A549 (cell line): ENCODE measurements around the gene BORCS6. TPM values are rescaled to one million over a fixed set of nuclear protein-coding genes. Genes with fewer than 3 reads are reported as not detected.

Source experiments
- ATAC-seq, 2 experiments: fragments of 200-7000 bp in 1 of 2; fragments of >200 bp in 1 of 2; cut with Nextera tagmentation in 1 of 2; cut with Tn5 transposase in 1 of 2; 3 replicates each; pipeline versions ENCODE4 v1.8.0 to v1.9.1; 2018 to 2020; ENCODE audit warnings: mild to moderate bottlenecking in 1 of 2, moderate library complexity in 1 of 2
- CTCF ChIA-PET: fragments of 300-600 bp; sonication (Branson Sonifier 250); formaldehyde crosslinking; extraction: SDS; loops from one replicate; lab custom pipeline; 2021; ENCODE audit warnings: antibody characterized with exemption, inconsistent platforms; lab: Yijun Ruan, JAX
- POLR2A ChIA-PET: fragments of 350-600 bp; formaldehyde crosslinking; extraction: SDS; loops from one replicate; lab custom pipeline; 2021; ENCODE audit warnings: antibody characterized with exemption, inconsistent platforms; lab: Yijun Ruan, JAX
- DNase-seq, 2 experiments: peaks; one replicate each; pipeline versions ENCODE4 v3.0.0 to v3.0.0-alpha.2; 2011 to 2016; ENCODE audit warnings: low read depth in 1 of 2, low spot score in 1 of 2
- FAIRE-seq: peaks from 2 replicates; lab custom pipeline; 2011; peaks lifted over from hg19 to GRCh38; lab: Jason Lieb, UNC
- H3K27ac ChIP-seq, 2 experiments: fragments of >200 bp; sonication (Bioruptor Twin); formaldehyde crosslinking; 3 replicates each; pipeline ENCODE4 v1.5.1; 2016 to 2017
- H3K4me1 ChIP-seq: fragments of >200 bp; sonication (Bioruptor Twin); formaldehyde crosslinking; 3 replicates; pipeline ENCODE4 v1.6.1; 2016
- H3K4me2 ChIP-seq: fragments of >200 bp; sonication (Bioruptor Twin); formaldehyde crosslinking; 3 replicates; pipeline ENCODE4 v1.6.1; 2016
- H3K4me3 ChIP-seq: fragments of >200 bp; sonication (Bioruptor Twin); formaldehyde crosslinking; 3 replicates; pipeline ENCODE4 v1.5.1; 2016
- H3K9me3 ChIP-seq: fragments of >200 bp; sonication (Bioruptor Twin); formaldehyde crosslinking; 3 replicates; pipeline ENCODE4 v1.6.1; 2016
- CBX2 ChIP-seq: fragments of 200-600 bp; sonication (generic); IDR thresholded peaks from 2 replicates; pipeline ENCODE4 v1.6.1; 2016; ENCODE audit warnings: low read depth, mild to moderate bottlenecking, borderline replicate concordance
- CEBPB ChIP-seq, 2 experiments: fragments of >200 bp in 1 of 2; sonication (Bioruptor Twin) in 1 of 2; formaldehyde crosslinking in 1 of 2; IDR thresholded peaks; 2 replicates each; pipeline ENCODE4 v1.6.1; 2012 to 2016
- CHD2 ChIP-seq: fragments of 150-350 bp; IDR thresholded peaks from 2 replicates; pipeline ENCODE4 v1.6.1; 2014; ENCODE audit warnings: low read length; ENCODE audit not compliant: partially characterized antibody
- CTCF ChIP-seq: fragments of >200 bp; sonication (Bioruptor Twin); formaldehyde crosslinking; IDR thresholded peaks from 3 replicates; pipeline ENCODE4 v1.5.1; 2016
- E2F6 ChIP-seq: IDR thresholded peaks from 2 replicates; pipeline ENCODE4 v1.6.1; 2012; ENCODE audit warnings: low read depth, borderline replicate concordance
- EHMT2 ChIP-seq: fragments of 200-600 bp; sonication (generic); IDR thresholded peaks from 2 replicates; pipeline ENCODE4 v1.6.1; 2016; ENCODE audit warnings: antibody characterized with exemption, low read depth, mild to moderate bottlenecking, moderate library complexity
- EP300 ChIP-seq, 2 experiments: fragments of >200 bp; sonication (Bioruptor Twin); formaldehyde crosslinking; IDR thresholded peaks; 2 replicates in 1 of 2; 3 replicates in 1 of 2; pipeline ENCODE4 v1.6.1; 2016 to 2017
- ESRRA ChIP-seq: fragments of 150-350 bp; IDR thresholded peaks from 2 replicates; pipeline ENCODE4 v1.6.1; 2014; ENCODE audit warnings: mild to moderate bottlenecking, low read length, borderline replicate concordance
- FOSL2 ChIP-seq, 2 experiments: fragments of 450-650 bp in 1 of 2; fragments of >200 bp in 1 of 2; sonication (Bioruptor Twin) in 1 of 2; formaldehyde crosslinking; IDR thresholded peaks; 2 replicates each; pipeline versions ENCODE4 v1.5.0 to v1.6.1; 2016 to 2020; ENCODE audit warnings: mild to moderate bottlenecking in 1 of 2, moderate library complexity in 1 of 2
- GATA3 ChIP-seq: IDR thresholded peaks from 2 replicates; pipeline ENCODE4 v1.6.1; 2012; ENCODE audit warnings: borderline replicate concordance
- HDAC2 ChIP-seq: fragments of 200-600 bp; sonication (generic); IDR thresholded peaks from 2 replicates; pipeline ENCODE4 v1.6.1; 2016
- HES2 ChIP-seq: fragments of >200 bp; sonication (Bioruptor Twin); formaldehyde crosslinking; IDR thresholded peaks from 2 replicates; pipeline ENCODE4 v1.6.1; 2016
- HEYL ChIP-seq: fragments of 250-450 bp; sonication (Bioruptor Pico); IDR thresholded peaks from 2 replicates; pipeline ENCODE4 v1.8.0; 2021; ENCODE audit warnings: mild to moderate bottlenecking, moderate library complexity
- HMGXB4 ChIP-seq: fragments of 250-450 bp; sonication (Bioruptor Pico); IDR thresholded peaks from 2 replicates; pipeline ENCODE4 v1.5.0; 2021; ENCODE audit warnings: mild to moderate bottlenecking, moderate library complexity, borderline replicate concordance
- HOXA7 ChIP-seq: fragments of 250-450 bp; sonication (Bioruptor Pico); IDR thresholded peaks from 2 replicates; pipeline ENCODE4 v1.5.0; 2020; ENCODE audit warnings: mild to moderate bottlenecking, moderate library complexity
- HOXB13 ChIP-seq: fragments of 250-450 bp; sonication (Bioruptor Pico); IDR thresholded peaks from 2 replicates; pipeline ENCODE4 v1.5.0; 2020; ENCODE audit warnings: low read depth, mild to moderate bottlenecking, moderate library complexity
- HOXB5 ChIP-seq: fragments of 250-450 bp; sonication (Bioruptor Pico); IDR thresholded peaks from 2 replicates; pipeline ENCODE4 v1.5.0; 2020; ENCODE audit warnings: mild to moderate bottlenecking, moderate library complexity
- JUNB ChIP-seq: fragments of >200 bp; sonication (Bioruptor Twin); formaldehyde crosslinking; IDR thresholded peaks from 2 replicates; pipeline ENCODE4 v1.6.1; 2016
- MAFK ChIP-seq: fragments of 450-650 bp; IDR thresholded peaks from 2 replicates; pipeline ENCODE4 v1.6.1; 2014; ENCODE audit not compliant: partially characterized antibody
- PBX3 ChIP-seq: IDR thresholded peaks from 2 replicates; pipeline ENCODE4 v1.6.1; 2012
- RAD21 ChIP-seq, 2 experiments: fragments of >200 bp in 1 of 2; sonication (Bioruptor Twin) in 1 of 2; formaldehyde crosslinking in 1 of 2; IDR thresholded peaks in 1 of 2; conservative IDR thresholded peaks in 1 of 2; 2 replicates in 1 of 2; 3 replicates in 1 of 2; pipeline ENCODE4 v1.6.1; 2012 to 2018; ENCODE audit warnings: inconsistent platforms in 1 of 2
- REST ChIP-seq: fragments of 200-600 bp; sonication (generic); IDR thresholded peaks from 2 replicates; pipeline ENCODE4 v1.6.1; 2016; ENCODE audit warnings: antibody characterized with exemption, mild to moderate bottlenecking, moderate library complexity
- SMC3 ChIP-seq: fragments of >200 bp; sonication (Bioruptor Twin); formaldehyde crosslinking; IDR thresholded peaks from 3 replicates; pipeline ENCODE4 v1.6.1; 2018; ENCODE audit warnings: inconsistent platforms
- SREBF2 ChIP-seq: fragments of 450-650 bp; IDR thresholded peaks from 2 replicates; pipeline ENCODE4 v1.6.1; 2014; ENCODE audit warnings: mild to moderate bottlenecking, moderate library complexity
- ZC3H11A ChIP-seq: fragments of 450-650 bp; IDR thresholded peaks from 2 replicates; pipeline ENCODE4 v1.6.1; 2014; ENCODE audit warnings: antibody characterized with exemption, mild to moderate bottlenecking
- ZFP36 ChIP-seq: fragments of 450-650 bp; IDR thresholded peaks from 2 replicates; pipeline ENCODE4 v1.6.1; 2014; ENCODE audit warnings: borderline replicate concordance; ENCODE audit not compliant: partially characterized antibody
- ZNF302 ChIP-seq: fragments of 250-450 bp; sonication (Bioruptor Pico); IDR thresholded peaks from 2 replicates; pipeline ENCODE4 v1.9.0; 2021; ENCODE audit warnings: inconsistent platforms, mild to moderate bottlenecking, moderate library complexity
- ZSCAN20 ChIP-seq: fragments of 250-450 bp; sonication (Bioruptor Pico); IDR thresholded peaks from 2 replicates; pipeline ENCODE4 v1.8.0; 2022; ENCODE audit warnings: mild to moderate bottlenecking, moderate library complexity
- WGBS: methylation state at CpG from one replicate; pipeline ENCODE4 v1.1.6; 2017; ENCODE audit errors: missing lambda C conversion rate; 5-methylcytosine and 5-hydroxymethylcytosine counted together
- polyA plus RNA-seq, 4 experiments: library from polyadenylated mRNA; depleted of rRNA in 3 of 4; stranded (reverse); fragments of >200 nt; fragmentation: RNase III in 1 of 4; extraction: RNeasy Plus Mini Kit Qiagen cat#74134 plus additional on column Dnase treatment in 1 of 4; gene quantifications; 2 replicates in 3 of 4; 3 replicates in 1 of 4; pipeline ENCODE4 v1.2.3, GENCODE V29; 2011 to 2017
- TF ChIP-seq, protein P1 (sequence below): IDR thresholded peaks from 2 replicates; pipeline ENCODE4 v1.6.1; 2012

The BORCS6 gene
- polyA plus RNA-seq, 2 of the 4 experiments (the other 2 are of a cell fraction): 3.0 to 6.6 TPM

DNA sequence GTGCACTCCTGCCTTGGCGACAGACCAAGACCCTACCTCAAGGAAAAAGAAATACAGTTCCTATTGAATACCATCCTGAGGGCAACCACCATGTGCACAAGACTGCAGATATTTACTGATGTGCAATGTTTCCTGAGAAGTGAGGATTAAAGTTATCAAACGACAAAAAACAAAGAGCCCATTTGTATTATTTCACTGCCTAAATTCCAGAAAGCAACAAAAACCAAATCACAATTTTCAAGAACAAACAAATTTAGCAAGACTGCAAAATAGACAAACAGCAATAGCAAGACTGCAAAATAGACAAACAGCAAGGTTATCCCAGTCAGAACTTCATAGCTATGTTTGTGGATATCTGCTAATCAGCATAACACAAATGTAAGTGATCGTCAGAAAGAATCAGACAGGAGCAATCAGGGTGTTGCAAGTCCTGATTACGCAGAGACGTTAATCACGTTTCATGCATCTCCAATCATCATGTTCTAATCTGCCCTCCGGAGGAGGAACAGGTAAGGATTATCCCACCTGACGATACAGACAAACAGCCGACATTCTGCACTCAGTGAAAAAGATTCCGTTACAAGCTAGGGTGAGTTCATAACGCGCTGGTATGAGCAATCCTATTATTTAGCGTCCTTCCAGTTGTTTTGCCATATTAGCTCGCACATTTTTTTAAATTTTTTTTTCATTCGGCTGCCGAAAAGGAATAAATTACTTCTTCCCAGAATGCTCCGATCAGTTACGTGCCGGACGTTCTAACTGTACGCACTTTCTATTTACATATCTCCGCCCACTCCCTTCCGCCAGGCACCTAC, 16.7 kb downstream of the BORCS6 start:
- peak; percentile 89 to 100 for DNase-seq
- TF ChIP-seq MAFK (peak; percentile 96), CTCF (0 out of 3 replicates have a peak, but pooled peaks have one; percentile 9), HOXA7 (CRISPR knock-in tag) (peak; percentile 100), HDAC2 (no peak), ZNF302 (CRISPR knock-in tag) (no peak), PBX3 (peak; percentile 95), JUNB (peak; percentile 54), RAD21 (conservative IDR thresholded peaks at IDR 0.05 in 1 of 2, IDR thresholded peaks at IDR 0.05 in 1 of 2) (peak in 1 of 2 experiments; percentile 23; a peak in 1 of 5 replicates), FOSL2 (IDR thresholded peaks at IDR 0.05) (no peak), FOSL2 (CRISPR knock-in tag; IDR thresholded peaks at IDR 0.05) (peak; percentile 94), HOXB5 (CRISPR knock-in tag) (peak; percentile 97), SMC3 (peak; percentile 32; the same call in 2 of the 3 replicates), CBX2 (no peak), HEYL (CRISPR knock-in tag) (0 out of 2 replicates have a peak, but pooled peaks have one; percentile 13), ZC3H11A (0 out of 2 replicates have a peak, but pooled peaks have one; percentile 5), ZFP36 (peak; percentile 68), EHMT2 (no peak), CHD2 (peak; percentile 50), REST (peak; percentile 91), ESRRA (peak; percentile 66; the same call in 1 of the 2 replicates), HES2 (peak; percentile 66; the same call in 1 of the 2 replicates), EP300 (IDR thresholded peaks at IDR 0.05) (peak; percentile 12 to 44; a peak in 1 of 5 replicates), CEBPB (IDR thresholded peaks at IDR 0.05) (peak; percentile 81 to 97), ZSCAN20 (CRISPR knock-in tag) (peak; percentile 74; the same call in 1 of the 2 replicates), SREBF2 (no peak), GATA3 (peak; percentile 94), HMGXB4 (CRISPR knock-in tag) (peak; percentile 99), HOXB13 (CRISPR knock-in tag) (no peak), E2F6 (peak; percentile 41; the same call in 1 of the 2 replicates)
- TF ChIP-seq, protein P1, sequence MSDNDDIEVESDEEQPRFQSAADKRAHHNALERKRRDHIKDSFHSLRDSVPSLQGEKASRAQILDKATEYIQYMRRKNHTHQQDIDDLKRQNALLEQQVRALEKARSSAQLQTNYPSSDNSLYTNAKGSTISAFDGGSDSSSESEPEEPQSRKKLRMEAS: peak; percentile 88

More for the DNA sequence above, 16.7 kb downstream of the BORCS6 start:
- 1% methylated on average over 23 of the region's 23 CpGs for whole genome bisulfite sequencing
- POLR2A ChIA-PET: interaction anchor here (0.6 to 2.1 kb wide), 39 partner anchors 9 to 487 kb away, joined by 3 to 45 read pairs (median 8); partner anchors contain the start of genes ALOXE3, AURKB, BORCS6 and CTC1
- FAIRE-seq (peak; percentile 94), ATAC-seq (peak; percentile 77 to 85)
- H3K9me3 ChIP-seq: no peaks in the 10 kb centered on the region
- CTCF ChIA-PET: interaction anchor here (0.6 to 3.1 kb wide), 9 partner anchors 10 to 613 kb away, joined by 3 to 11 read pairs (median 4); partner anchors contain the start of genes KRABD2 and VAMP2
- H3K4me1 ChIP-seq: peaks cover 34% of the 10 kb centered on the region
- H3K4me3 ChIP-seq: peak overlapping the region; percentile 41
- peak overlapping the region; percentile 86 to 88 for H3K27ac ChIP-seq
- H3K4me2 ChIP-seq: peak overlapping the region; percentile 88
